Pancreas (tissue), 10 donors: ENCODE results near the gene USP44. TPM values are rescaled to one million over a fixed set of nuclear protein-coding genes. Genes with fewer than 3 reads are reported as not detected.
A peak's percentile ranks its signal among the peaks of the same experiment; 100 is the strongest.

Source experiments
- ATAC-seq, 4 donors: fragments of 200-7000 bp; cut with Tn5 transposase; one replicate each; pipeline versions ENCODE4 v1.8.0 to v1.9.1; 2020; ENCODE audit warnings: mild to moderate bottlenecking in 4 of 4, moderate library complexity in 4 of 4
- DNase-seq, 6 donors: peaks; one replicate each; pipeline ENCODE4 v3.0.0-alpha.2; 2020
- FAIRE-seq: peaks from 2 replicates; lab custom pipeline; 2012; peaks lifted over from hg19 to GRCh38; lab: Jason Lieb, UNC
- H3K27ac ChIP-seq, 4 donors: fragments of 200-600 bp; sonication (generic); 1 replicate in 3 of 4; 2 replicates in 1 of 4; pipeline versions ENCODE4 v1.5.0 to v1.8.0; 2020
- H3K27me3 ChIP-seq, 4 donors: fragments of 200-600 bp; one replicate each; pipeline ENCODE4 v1.8.0; 2021
- H3K36me3 ChIP-seq, 3 donors: fragments of 200-600 bp; sonication (generic) in 1 of 3; one replicate each; pipeline versions ENCODE4 v1.5.0 to v1.8.0; 2020 to 2021
- H3K4me1 ChIP-seq, 3 donors: fragments of 200-600 bp; one replicate each; pipeline ENCODE4 v1.8.0; 2021
- H3K4me3 ChIP-seq, 4 donors: fragments of 200-600 bp; sonication (generic) in 2 of 4; one replicate each; pipeline versions ENCODE4 v1.5.0 to v1.8.0; 2020 to 2021
- H3K9me3 ChIP-seq, 4 donors: fragments of 200-600 bp; one replicate each; pipeline ENCODE4 v1.8.0; 2021
- CTCF ChIP-seq, 4 donors: fragments of 200-600 bp; sonication (generic) in 3 of 4; IDR thresholded peaks; one replicate each; pipeline versions ENCODE4 v1.5.0 to v1.8.0; 2021; ENCODE audit warnings: antibody characterized with exemption in 4 of 4
- WGBS, 2 donors: extraction: QIAGEN DNeasy Blood & Tissue Kit; methylation state at CpG; one replicate each; pipeline ENCODE4 v1.1.7; 2013; 5-methylcytosine and 5-hydroxymethylcytosine counted together
- intact Hi-C, 3 donors: fragments of 100-400 bp; cut with DNase I; formaldehyde crosslinking; loops; one replicate each; pipeline versions ENCODE4 v1.11.1 to v1.14.2; 2022
- polyA plus RNA-seq, 2 donors: library from polyadenylated mRNA; stranded (reverse); fragments of 200-250 nt; gene quantifications; one replicate each; pipeline ENCODE4 v1.2.3, GENCODE V29; 2013
- total RNA-seq, 6 donors: library from RNA; stranded (reverse); fragmentation: NEBNext Ultra II Directional in 4 of 6; extraction: Animal tissue kit (Norgen Biotek cat#: 25700) in 4 of 6; gene quantifications; one replicate each; pipeline versions ENCODE4 v1.2.1 to v1.2.4, GENCODE V29; 2021 to 2023
- donor health status: healthy with polysubstance abuse.
- donor health status: DM: no; HTN: no; CAD: no; lungs with moderate emphysema.
- donor health status: DM: no; HTN: no; CAD: no.
- donor health status: control.
- donor health status: control.
- donor health status: Bipolar disorder and iron deficiency.
- donor health status: DM: yes; HTN: yes; CAD: no.
- donor health status: DM: no; HTN: no; CAD: no.
- donor health status: DM: no; HTN: no; CAD: no.
- donor health status: DM: yes; HTN: yes; CAD: no.

Gene USP44
- total and polyA plus RNA-seq, 8 donors = 2.1 to 4.3 (median 2.4) TPM

GRCh38 chr12:95591731-95592130 lies 40.5 kb upstream of the USP44 start:
- 53 to 78% methylated on average over 2 of the region's 2 CpGs for WGBS, 2 donors
- DNase-seq = no peak
- TF ChIP-seq CTCF (IDR thresholded peaks at IDR 0.05) = no peak

GRCh38 chr12:95590775-95591174 lies 39.5 kb upstream of the USP44 start:
- H3K27me3 ChIP-seq = no peaks in the 10 kb centered on the region
- intact Hi-C loops = no loop called here
- DNase-seq (no peak), FAIRE-seq (no peak), ATAC-seq (peak in 3 of 4 donors; percentile 38 to 72 (median 58))
- no peaks in the 10 kb centered on the region for H3K9me3 ChIP-seq
- H3K36me3 ChIP-seq = no peaks in the 10 kb centered on the region
- WGBS, 2 donors = 26 to 58% methylated on average over 2 of the region's 2 CpGs
- no peak overlapping the region for H3K4me3 ChIP-seq
- H3K27ac ChIP-seq = no peak overlapping the region
- peaks cover 0 to 12% (median 9%) of the 10 kb centered on the region in 3 donors for H3K4me1 ChIP-seq
- TF ChIP-seq CTCF (IDR thresholded peaks at IDR 0.05) = no peak

More at GRCh38 chr12:95591731-95592130, 40.5 kb upstream of the USP44 start:
- intact Hi-C loops = no loop called here
- FAIRE-seq = no peak
- Histone ChIP-seq H3K4me1 (peaks cover 0 to 12% (median 9%) of the 10 kb centered on the region in 3 donors), H3K27me3 (no peaks in the 10 kb centered on the region), H3K36me3 (no peaks in the 10 kb centered on the region), H3K27ac (no peak overlapping the region), H3K4me3 (no peak overlapping the region), H3K9me3 (no peaks in the 10 kb centered on the region)
- no peak for ATAC-seq

- intact Hi-C loops = loop anchor here in 1 of 3 donors (2.0 kb wide), 1 partner anchor 229 kb away; no protein-coding TSS in a partner anchor
- no peak for TF ChIP-seq CTCF (IDR thresholded peaks at IDR 0.05)
- 49 to 58% methylated on average over 2 of the region's 2 CpGs for WGBS, 2 donors
- Histone ChIP-seq H3K4me3 (no peak overlapping the region), H3K36me3 (no peaks in the 10 kb centered on the region), H3K27ac (no peak overlapping the region), H3K4me1 (no peaks in the 10 kb centered on the region), H3K9me3 (no peaks in the 10 kb centered on the region), H3K27me3 (no peaks in the 10 kb centered on the region)
- ATAC-seq (peak in 1 of 4 donors; percentile 22), FAIRE-seq (no peak), DNase-seq (no peak)
Measured at GRCh38 chr12:95583933-95584332, 32.7 kb upstream of the USP44 start.

GRCh38 chr12:95582230-95583058 lies 31.2 kb upstream of the USP44 start:
- ATAC-seq = peak; percentile 74 to 92 (median 87)
- H3K9me3 ChIP-seq = no peaks in the 10 kb centered on the region

More at GRCh38 chr12:95582230-95583058, 31.2 kb upstream of the USP44 start:
- WGBS, 2 donors = 42 to 44% methylated on average over 8 of the region's 8 CpGs
- no peak overlapping the region for H3K4me3 ChIP-seq
- no peaks in the 10 kb centered on the region for H3K36me3 ChIP-seq
- no peak for DNase-seq
- no peaks in the 10 kb centered on the region for H3K4me1 ChIP-seq
- FAIRE-seq = no peak
- peak in 2 of 4 donors; percentile 20 to 33 for TF ChIP-seq CTCF (IDR thresholded peaks at IDR 0.05)
- H3K27ac ChIP-seq = no peak overlapping the region
- H3K27me3 ChIP-seq = no peaks in the 10 kb centered on the region
- intact Hi-C loops = no loop called here
